Activated CD8-positive, alpha-beta T cell treated with anti-CD3 and anti-CD28 coated beads for 36 hours (primary cell): ENCODE data around the gene NDUFA6. TPM values are rescaled to one million over a fixed set of nuclear protein-coding genes. Genes with fewer than 3 reads are reported as not detected.
"Not testable (repeated sequence)": the region's sequence is repeated elsewhere in the genome, so short reads cannot be mapped to it uniquely, and the experiment has no call there.

ENCODE experiments used
- ATAC-seq: fragments of 200-7000 bp; cut with Tn5 transposase; one replicate; pipeline ENCODE4 v1.10.0; 2021; ENCODE audit warnings: mild to moderate bottlenecking, moderate library complexity
- CTCF ChIA-PET: fragments of 350-600 bp; sonication (Branson Sonifier 250); formaldehyde crosslinking; loops from one replicate; lab custom pipeline; 2021; ENCODE audit warnings: antibody characterized with exemption; lab: Charles Lee
- POLR2A ChIA-PET: fragments of 350-600 bp; sonication (Branson Sonifier 250); formaldehyde crosslinking; loops from one replicate; lab custom pipeline; 2021; ENCODE audit warnings: antibody characterized with exemption; lab: Charles Lee
- DNase-seq: peaks from one replicate; pipeline ENCODE4 v3.0.0-alpha.2; 2020
- H3K27ac Mint-ChIP-seq: one replicate; pipeline ENCODE4 v1.8.0; 2021; ENCODE audit warnings: mild to moderate bottlenecking, mixed read lengths
- H3K27me3 Mint-ChIP-seq: one replicate; pipeline ENCODE4 v1.8.0; 2021; ENCODE audit warnings: mixed read lengths
- H3K36me3 Mint-ChIP-seq: one replicate; pipeline ENCODE4 v1.8.0; 2021; ENCODE audit warnings: low read depth, mixed read lengths
- H3K4me1 Mint-ChIP-seq: one replicate; pipeline ENCODE4 v1.8.0; 2021; ENCODE audit warnings: low read depth, mixed read lengths
- H3K4me3 Mint-ChIP-seq: one replicate; pipeline ENCODE4 v1.8.0; 2021; ENCODE audit warnings: mild to moderate bottlenecking, moderate library complexity, mixed read lengths
- H3K9me3 Mint-ChIP-seq: one replicate; pipeline ENCODE4 v1.8.0; 2021; ENCODE audit warnings: mixed read lengths
- intact Hi-C: fragments of 100-400 bp; cut with micrococcal nuclease; formaldehyde crosslinking; loops from one replicate; pipeline ENCODE4 v1.10.0; 2022
- total RNA-seq, 2 experiments: library from RNA; stranded (reverse); gene quantifications; one replicate each; pipeline ENCODE4 v1.2.3, GENCODE V29; 2021
- TF ChIP-seq, protein P1 (sequence below): fragments of 200-600 bp; IDR thresholded peaks from one replicate; pipeline ENCODE4 v1.8.0; 2022; ENCODE audit warnings: antibody characterized with exemption, mild to moderate bottlenecking

Gene NDUFA6
- 10 to 100 TPM; 92.8 to 93.8 TPM for total RNA-seq

DNA sequence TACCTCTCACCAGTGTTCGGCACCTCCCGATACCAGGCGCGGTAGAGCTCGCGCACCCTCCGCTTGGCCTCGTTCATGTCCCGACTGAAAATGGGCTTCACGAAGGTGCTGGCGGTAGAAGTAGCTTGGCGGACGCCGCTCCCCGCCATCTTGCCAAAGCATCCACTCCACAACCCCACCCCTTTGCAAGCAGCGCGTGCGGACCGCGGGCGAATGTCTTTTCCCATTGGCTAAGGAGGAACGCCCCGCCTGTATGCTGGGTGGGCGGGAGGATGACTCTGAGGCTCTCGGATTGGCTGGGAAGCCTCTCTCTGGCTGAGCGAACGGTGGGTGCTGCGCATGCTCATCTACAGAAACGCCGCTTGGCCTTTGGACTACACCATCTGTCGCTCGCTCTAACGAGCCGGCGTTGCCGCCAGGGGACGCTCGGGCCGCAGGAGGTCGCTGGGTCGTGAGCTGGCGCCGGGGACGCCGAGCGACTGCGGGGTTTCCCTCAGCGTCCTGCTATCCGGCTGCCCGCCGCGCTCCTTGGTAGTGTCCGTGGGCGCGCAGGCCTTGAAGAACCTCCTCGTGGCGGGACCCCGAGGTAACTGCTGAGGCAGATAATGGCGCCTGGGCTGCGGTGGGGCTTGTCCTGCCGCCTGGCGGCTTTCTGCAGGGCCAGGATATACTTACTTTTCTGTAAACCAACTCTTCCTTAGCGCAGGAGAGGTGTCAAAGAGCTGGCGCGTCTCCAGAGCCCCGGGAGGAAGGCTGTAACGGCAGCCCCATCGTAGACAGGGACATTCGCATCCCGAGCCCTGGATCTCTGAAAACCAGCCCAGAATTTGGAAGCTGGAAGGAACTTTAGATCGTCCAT lies at the start of gene NDUFA6:
Gene NDUFA6 (minus strand): TSS at position 177 of the 859 bp plus-strand sequence. CDS start 28 bp downstream, at position 149.
- H3K9me3 Mint-ChIP-seq: peaks cover 4% of the 10 kb centered on the region

GRCh38 chr22:42140153-42140552 lies 49.6 kb upstream of the NDUFA6 start:
- H3K9me3 Mint-ChIP-seq, H3K36me3 Mint-ChIP-seq, CTCF ChIA-PET, ATAC-seq, DNase-seq, H3K27ac Mint-ChIP-seq, POLR2A ChIA-PET, H3K4me1 Mint-ChIP-seq, H3K4me3 Mint-ChIP-seq, intact Hi-C loops, H3K27me3 Mint-ChIP-seq: not testable (repeated sequence)

More for the DNA sequence above, at the start of gene NDUFA6:
- H3K4me3 Mint-ChIP-seq: peak within 1 kb of the TSS; percentile 85
- H3K27me3 Mint-ChIP-seq: no peaks in the 10 kb centered on the region
- H3K4me1 Mint-ChIP-seq: peaks cover 28% of the 10 kb centered on the region
- POLR2A ChIA-PET: interaction anchor here (0.7 to 7.9 kb wide), 19 partner anchors 10 to 524 kb away, joined by 3 to 118 read pairs (median 4); partner anchors contain the start of genes CENPM, PHETA2, POLDIP3 and SMDT1
- TF ChIP-seq, protein P1, sequence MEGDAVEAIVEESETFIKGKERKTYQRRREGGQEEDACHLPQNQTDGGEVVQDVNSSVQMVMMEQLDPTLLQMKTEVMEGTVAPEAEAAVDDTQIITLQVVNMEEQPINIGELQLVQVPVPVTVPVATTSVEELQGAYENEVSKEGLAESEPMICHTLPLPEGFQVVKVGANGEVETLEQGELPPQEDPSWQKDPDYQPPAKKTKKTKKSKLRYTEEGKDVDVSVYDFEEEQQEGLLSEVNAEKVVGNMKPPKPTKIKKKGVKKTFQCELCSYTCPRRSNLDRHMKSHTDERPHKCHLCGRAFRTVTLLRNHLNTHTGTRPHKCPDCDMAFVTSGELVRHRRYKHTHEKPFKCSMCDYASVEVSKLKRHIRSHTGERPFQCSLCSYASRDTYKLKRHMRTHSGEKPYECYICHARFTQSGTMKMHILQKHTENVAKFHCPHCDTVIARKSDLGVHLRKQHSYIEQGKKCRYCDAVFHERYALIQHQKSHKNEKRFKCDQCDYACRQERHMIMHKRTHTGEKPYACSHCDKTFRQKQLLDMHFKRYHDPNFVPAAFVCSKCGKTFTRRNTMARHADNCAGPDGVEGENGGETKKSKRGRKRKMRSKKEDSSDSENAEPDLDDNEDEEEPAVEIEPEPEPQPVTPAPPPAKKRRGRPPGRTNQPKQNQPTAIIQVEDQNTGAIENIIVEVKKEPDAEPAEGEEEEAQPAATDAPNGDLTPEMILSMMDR: peak; percentile 83
- CTCF ChIA-PET: interaction anchor here (0.6 to 3.1 kb wide), 20 partner anchors 8 to 394 kb away, joined by 3 to 26 read pairs (median 4); partner anchors contain the start of gene SMDT1
- intact Hi-C loops: no loop called here
- ATAC-seq (peak; percentile 96), DNase-seq (peak; percentile 99)
- peak within 1 kb of the TSS; percentile 99 for H3K27ac Mint-ChIP-seq
- H3K36me3 Mint-ChIP-seq: peaks cover 32% of the 10 kb centered on the region

- H3K4me1 Mint-ChIP-seq, H3K4me3 Mint-ChIP-seq, POLR2A ChIA-PET, DNase-seq, H3K9me3 Mint-ChIP-seq, H3K27ac Mint-ChIP-seq, intact Hi-C loops, H3K27me3 Mint-ChIP-seq, ATAC-seq, H3K36me3 Mint-ChIP-seq, CTCF ChIA-PET: not testable (repeated sequence)
Observed at GRCh38 chr22:42139508-42139907, 48.9 kb upstream of the NDUFA6 start.

DNA sequence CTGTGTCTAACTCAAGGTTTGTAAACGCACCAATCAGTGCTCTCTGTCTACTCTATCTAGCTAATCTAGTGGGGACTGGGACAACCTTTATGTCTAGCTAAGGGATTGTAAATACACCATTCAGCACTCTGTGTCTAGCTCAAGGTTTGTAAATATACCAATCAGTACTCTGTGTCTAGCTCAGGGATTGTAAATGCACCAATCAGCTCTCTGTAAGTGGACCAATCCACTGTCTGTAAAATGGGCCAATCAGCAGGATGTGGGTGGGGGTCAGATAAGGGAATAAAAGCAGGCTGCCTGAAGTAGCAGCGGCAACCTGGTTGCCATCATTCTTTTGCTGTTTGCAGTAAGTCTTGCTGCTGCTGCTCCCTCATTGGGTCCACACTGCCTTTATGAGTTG lies 48.4 kb upstream of the NDUFA6 start:
- no peak for ATAC-seq
- H3K27me3 Mint-ChIP-seq: no peaks in the 10 kb centered on the region
- peaks cover 7% of the 10 kb centered on the region for H3K36me3 Mint-ChIP-seq
- CTCF ChIA-PET: no interaction called here
- DNase-seq: no peak
- POLR2A ChIA-PET: no interaction called here
- H3K9me3 Mint-ChIP-seq: no peaks in the 10 kb centered on the region
- TF ChIP-seq, protein P1: no peak
- H3K4me3 Mint-ChIP-seq: no peak overlapping the region
- no peaks in the 10 kb centered on the region for H3K4me1 Mint-ChIP-seq
- no peak overlapping the region for H3K27ac Mint-ChIP-seq
- intact Hi-C loops: no loop called here

DNA sequence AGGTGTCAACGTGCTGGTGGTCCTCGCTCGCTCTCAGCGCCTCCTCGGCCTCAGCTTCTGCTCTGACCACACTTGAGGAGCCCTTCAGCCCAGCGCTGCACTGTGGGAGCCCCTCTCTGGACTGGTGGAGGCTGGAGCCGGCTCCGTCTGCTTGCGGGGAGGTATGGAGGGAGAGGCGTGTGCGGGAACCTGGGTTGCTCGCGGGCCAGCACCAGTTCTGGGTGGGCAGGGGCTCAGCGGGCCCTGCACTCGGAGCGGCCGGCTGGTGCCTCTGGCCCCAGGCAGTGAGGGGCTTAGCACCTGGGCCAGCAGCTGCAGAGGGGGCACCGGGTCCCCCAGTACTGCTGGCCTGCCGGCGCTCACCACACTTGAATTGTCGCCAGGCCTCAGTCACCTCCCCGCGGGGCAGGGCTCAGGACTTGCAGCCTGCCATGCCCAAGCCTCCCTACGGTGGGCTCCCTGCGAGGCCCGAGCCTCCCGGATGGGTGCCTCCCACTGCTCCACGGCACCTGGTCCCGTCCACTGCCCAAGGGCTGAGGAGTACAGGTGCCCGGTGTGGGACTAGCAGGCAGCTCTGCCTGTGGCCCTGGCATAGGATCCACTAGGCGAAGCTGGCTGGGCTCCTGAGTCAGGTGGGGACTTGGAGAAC lies 47.7 kb upstream of the NDUFA6 start:
- Mint-ChIP-seq H3K9me3 (no peaks in the 10 kb centered on the region), H3K4me3 (no peak overlapping the region), H3K36me3 (peaks cover 7% of the 10 kb centered on the region), H3K27ac (no peak overlapping the region), H3K4me1 (no peaks in the 10 kb centered on the region), H3K27me3 (no peaks in the 10 kb centered on the region)
- CTCF ChIA-PET: no interaction called here
- POLR2A ChIA-PET: no interaction called here
- DNase-seq (no peak), ATAC-seq (no peak)
- TF ChIP-seq, protein P1: no peak
- intact Hi-C loops: no loop called here

- CTCF ChIA-PET, H3K27me3 Mint-ChIP-seq, POLR2A ChIA-PET, H3K4me1 Mint-ChIP-seq, DNase-seq, intact Hi-C loops, H3K9me3 Mint-ChIP-seq, H3K36me3 Mint-ChIP-seq, H3K27ac Mint-ChIP-seq, H3K4me3 Mint-ChIP-seq: not testable (repeated sequence)
- peak; percentile 95 for ATAC-seq
Observed at GRCh38 chr22:42135688-42136087, 45.1 kb upstream of the NDUFA6 start.
